Lower leg skin (tissue), 3 donors: ENCODE results near the gene CLEC6A.

Experiments
- POLR2A ChIP-seq, 2 donors: fragments of 450-650 bp; IDR thresholded peaks; one replicate each; pipeline ENCODE4 v1.6.1; 2016 to 2017; ENCODE audit warnings: antibody characterized with exemption in 2 of 2, mild to moderate bottlenecking in 1 of 2, moderate library complexity in 1 of 2
- TF ChIP-seq, protein P1 (sequence below), 3 donors: fragments of 450-650 bp; IDR thresholded peaks; one replicate each; pipeline ENCODE4 v1.5.1; 2016; ENCODE audit warnings: antibody characterized with exemption in 3 of 3, mild to moderate bottlenecking in 3 of 3, moderate library complexity in 2 of 3

DNA sequence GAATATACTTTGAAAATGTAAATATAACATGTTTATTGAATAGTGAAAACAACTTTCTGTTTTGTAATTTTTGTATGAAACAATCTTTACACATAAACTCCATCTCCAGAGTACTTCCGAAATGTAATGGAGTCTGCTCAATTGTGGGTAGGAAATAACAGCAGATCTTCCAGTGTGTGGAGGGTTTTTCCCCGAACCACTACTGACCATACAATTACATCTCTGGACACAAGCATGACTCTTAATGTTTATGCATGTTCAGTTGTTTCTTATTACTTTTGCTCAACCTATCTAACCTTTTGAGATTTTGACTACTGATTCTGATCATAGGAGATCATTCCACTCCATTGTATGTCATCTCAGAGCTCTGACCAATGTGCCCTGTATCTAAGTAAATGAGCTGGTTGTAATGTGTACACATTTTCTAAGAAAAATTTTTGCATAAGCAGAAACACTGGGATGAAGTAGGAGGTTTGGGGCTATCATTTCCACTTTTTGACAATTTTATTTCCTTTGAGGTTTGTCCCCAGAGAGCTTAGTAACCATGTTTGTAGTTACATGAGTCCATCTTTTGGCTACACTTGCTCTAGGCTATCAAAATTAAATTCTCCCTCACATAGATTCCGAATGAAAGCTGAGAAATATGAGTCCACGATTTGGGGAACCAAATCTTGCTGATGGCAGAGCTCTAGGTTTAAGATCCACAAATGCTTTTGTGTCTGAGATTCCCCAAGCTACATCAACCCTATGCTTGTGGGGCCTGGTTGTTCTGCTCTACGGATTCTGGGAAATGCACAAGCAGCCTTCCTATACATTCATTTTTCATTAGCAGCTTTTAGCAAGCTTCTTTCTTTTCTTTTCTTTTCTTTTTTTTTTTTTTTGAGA lies 36.1 kb downstream of the CLEC6A start:
- TF ChIP-seq, protein P1, sequence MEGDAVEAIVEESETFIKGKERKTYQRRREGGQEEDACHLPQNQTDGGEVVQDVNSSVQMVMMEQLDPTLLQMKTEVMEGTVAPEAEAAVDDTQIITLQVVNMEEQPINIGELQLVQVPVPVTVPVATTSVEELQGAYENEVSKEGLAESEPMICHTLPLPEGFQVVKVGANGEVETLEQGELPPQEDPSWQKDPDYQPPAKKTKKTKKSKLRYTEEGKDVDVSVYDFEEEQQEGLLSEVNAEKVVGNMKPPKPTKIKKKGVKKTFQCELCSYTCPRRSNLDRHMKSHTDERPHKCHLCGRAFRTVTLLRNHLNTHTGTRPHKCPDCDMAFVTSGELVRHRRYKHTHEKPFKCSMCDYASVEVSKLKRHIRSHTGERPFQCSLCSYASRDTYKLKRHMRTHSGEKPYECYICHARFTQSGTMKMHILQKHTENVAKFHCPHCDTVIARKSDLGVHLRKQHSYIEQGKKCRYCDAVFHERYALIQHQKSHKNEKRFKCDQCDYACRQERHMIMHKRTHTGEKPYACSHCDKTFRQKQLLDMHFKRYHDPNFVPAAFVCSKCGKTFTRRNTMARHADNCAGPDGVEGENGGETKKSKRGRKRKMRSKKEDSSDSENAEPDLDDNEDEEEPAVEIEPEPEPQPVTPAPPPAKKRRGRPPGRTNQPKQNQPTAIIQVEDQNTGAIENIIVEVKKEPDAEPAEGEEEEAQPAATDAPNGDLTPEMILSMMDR (IDR thresholded peaks at IDR 0.05): no peak
- TF ChIP-seq POLR2A (IDR thresholded peaks at IDR 0.05): no peak
